Lung (tissue), 12 donors: ENCODE measurements around the gene ERGIC1. TPM values are rescaled to one million over a fixed set of nuclear protein-coding genes. Genes with fewer than 3 reads are reported as not detected.

Experiments
- ATAC-seq: fragments of 200-7000 bp; cut with Tn5 transposase; one replicate; pipeline ENCODE4 v1.9.1; 2020; ENCODE audit warnings: moderate number of reproducible peaks; ENCODE audit not compliant: insufficient read depth, low FRiP score
- DNase-seq, 3 donors: peaks; one replicate each; pipeline ENCODE4 v3.0.0-alpha.2; 2013 to 2017
- H3K27ac ChIP-seq, 2 donors: one replicate each; pipeline ENCODE4 v1.5.1; 2013; ENCODE audit warnings: mild to moderate bottlenecking in 2 of 2, moderate library complexity in 2 of 2, control low read depth in 1 of 2, inconsistent platforms in 1 of 2, low read depth in 1 of 2, low read length in 1 of 2
- H3K27me3 ChIP-seq, 3 donors: one replicate each; pipeline ENCODE4 v1.5.1; 2013; ENCODE audit warnings: low read length in 2 of 3; ENCODE audit not compliant: control insufficient read depth in 3 of 3, insufficient read depth in 3 of 3
- H3K36me3 ChIP-seq, 4 donors: one replicate each; pipeline ENCODE4 v1.5.1; 2013; ENCODE audit warnings: low read length in 4 of 4, mild to moderate bottlenecking in 1 of 4, moderate library complexity in 1 of 4; ENCODE audit not compliant: control insufficient read depth in 4 of 4, insufficient read depth in 4 of 4
- H3K4me1 ChIP-seq, 5 donors: one replicate each; pipeline ENCODE4 v1.5.1; 2013; ENCODE audit warnings: low read length in 5 of 5, mild to moderate bottlenecking in 2 of 5, moderate library complexity in 1 of 5; ENCODE audit not compliant: control insufficient read depth in 5 of 5, insufficient read depth in 5 of 5
- H3K4me3 ChIP-seq: one replicate; pipeline ENCODE4 v1.5.1; 2013; ENCODE audit warnings: mild to moderate bottlenecking, control low read depth, moderate library complexity
- H3K9ac ChIP-seq, 2 donors: one replicate each; pipeline ENCODE4 v1.5.1; 2013; ENCODE audit warnings: low read length in 2 of 2, control low read depth in 1 of 2; ENCODE audit not compliant: insufficient read depth in 1 of 2
- H3K9me3 ChIP-seq, 4 donors: one replicate each; pipeline ENCODE4 v1.5.1; 2013; ENCODE audit warnings: low read length in 3 of 4, mild to moderate bottlenecking in 1 of 4, moderate library complexity in 1 of 4; ENCODE audit not compliant: control insufficient read depth in 4 of 4, insufficient read depth in 3 of 4
- WGBS, 2 donors: extraction: QIAGEN DNeasy Blood & Tissue Kit; methylation state at CpG; one replicate each; pipeline ENCODE4 v1.1.7; 2013; 5-methylcytosine and 5-hydroxymethylcytosine counted together
- polyA plus RNA-seq, 2 donors: library from polyadenylated mRNA; stranded (reverse); fragments of 200-250 nt; gene quantifications; one replicate each; pipeline ENCODE4 v1.2.1, GENCODE V29; 2013
- total RNA-seq, 2 donors: library from RNA; depleted of rRNA in 1 of 2; stranded (reverse); fragments of >200 nt in 1 of 2; gene quantifications; one replicate each; pipeline ENCODE4 v1.2.1, GENCODE V29; 2014 to 2021
- TF ChIP-seq, protein P1 (sequence below): IDR thresholded peaks from 2 replicates; pipeline ENCODE4 v1.5.1; 2012; ENCODE audit warnings: mild to moderate bottlenecking; ENCODE audit errors: control extremely low read depth, extremely low read depth
- donor health status: control.
- donor health status: control.
- donor health status: Bipolar disorder and iron deficiency.
- donor health status: healthy.
- donor health status: DM: yes; HTN: yes; CAD: no.

ERGIC1 gene
- total and polyA plus RNA-seq, 4 donors, result 62.2 to 215 (median 163) TPM

- no peak for ATAC-seq
- TF ChIP-seq, protein P1, sequence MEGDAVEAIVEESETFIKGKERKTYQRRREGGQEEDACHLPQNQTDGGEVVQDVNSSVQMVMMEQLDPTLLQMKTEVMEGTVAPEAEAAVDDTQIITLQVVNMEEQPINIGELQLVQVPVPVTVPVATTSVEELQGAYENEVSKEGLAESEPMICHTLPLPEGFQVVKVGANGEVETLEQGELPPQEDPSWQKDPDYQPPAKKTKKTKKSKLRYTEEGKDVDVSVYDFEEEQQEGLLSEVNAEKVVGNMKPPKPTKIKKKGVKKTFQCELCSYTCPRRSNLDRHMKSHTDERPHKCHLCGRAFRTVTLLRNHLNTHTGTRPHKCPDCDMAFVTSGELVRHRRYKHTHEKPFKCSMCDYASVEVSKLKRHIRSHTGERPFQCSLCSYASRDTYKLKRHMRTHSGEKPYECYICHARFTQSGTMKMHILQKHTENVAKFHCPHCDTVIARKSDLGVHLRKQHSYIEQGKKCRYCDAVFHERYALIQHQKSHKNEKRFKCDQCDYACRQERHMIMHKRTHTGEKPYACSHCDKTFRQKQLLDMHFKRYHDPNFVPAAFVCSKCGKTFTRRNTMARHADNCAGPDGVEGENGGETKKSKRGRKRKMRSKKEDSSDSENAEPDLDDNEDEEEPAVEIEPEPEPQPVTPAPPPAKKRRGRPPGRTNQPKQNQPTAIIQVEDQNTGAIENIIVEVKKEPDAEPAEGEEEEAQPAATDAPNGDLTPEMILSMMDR, result no peak
- Histone ChIP-seq H3K9ac (no peak overlapping the region), H3K4me1 (no peaks in the 10 kb centered on the region), H3K4me3 (no peak overlapping the region), H3K36me3 (peaks cover 0 to 16% (median 11%) of the 10 kb centered on the region in 4 donors), H3K27me3 (no peaks in the 10 kb centered on the region), H3K27ac (no peak overlapping the region), H3K9me3 (no peaks in the 10 kb centered on the region)
- WGBS, 2 donors, result 59 to 76% methylated on average over 4 of the region's 4 CpGs
- no peak for DNase-seq
These were observed 118.0 kb downstream of the ERGIC1 start for GRCh38 chr5:172952034-172952511.

DNA sequence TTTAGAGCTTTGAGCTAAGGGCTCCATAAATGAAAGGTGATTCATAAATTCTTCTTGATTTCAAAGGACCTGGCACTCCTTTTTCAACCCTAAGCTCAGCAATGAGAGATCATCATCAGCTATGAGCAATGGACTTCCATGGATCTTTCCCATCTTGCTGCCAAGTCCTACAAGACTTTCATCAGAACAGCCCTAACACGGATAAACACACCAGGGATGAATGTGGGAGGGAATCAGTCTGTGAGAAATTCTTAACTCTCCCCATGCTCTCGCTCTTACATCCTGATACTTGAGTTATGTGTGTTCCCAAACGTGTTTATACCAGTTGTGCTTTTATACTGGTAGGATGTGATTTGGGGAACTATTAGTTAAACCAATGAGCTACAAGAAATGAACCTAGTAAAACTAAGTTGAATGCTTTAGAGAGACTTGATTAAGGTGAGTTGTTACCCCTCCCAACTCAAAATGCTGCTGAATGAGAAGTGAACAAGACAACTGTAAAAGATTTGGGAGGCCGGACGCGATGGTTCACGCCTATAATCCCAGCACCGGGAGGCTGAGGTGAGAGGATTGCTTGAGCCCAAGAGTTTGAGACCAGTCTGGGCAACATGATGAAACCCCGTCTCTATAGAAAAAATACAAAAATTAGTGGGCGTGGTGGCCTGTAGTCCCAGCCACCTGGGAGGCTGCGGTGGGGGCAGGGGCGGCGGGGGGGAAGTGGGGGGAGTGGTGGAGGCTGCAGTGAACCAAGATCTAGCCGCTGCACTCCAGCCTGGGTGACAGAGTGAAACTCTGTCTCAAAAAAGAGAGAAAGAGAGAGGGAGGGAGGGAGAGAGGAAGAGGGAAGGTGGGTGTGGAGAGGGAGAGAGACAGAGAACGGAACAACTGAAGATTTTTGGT lies 120.0 kb downstream of the ERGIC1 start:
- peaks cover 0 to 5% (median 0%) of the 10 kb centered on the region in 5 donors for H3K4me1 ChIP-seq
- 70 to 74% methylated on average over 15 of the region's 15 CpGs for WGBS, 2 donors
- no peaks in the 10 kb centered on the region for H3K9me3 ChIP-seq
- no peak overlapping the region for H3K4me3 ChIP-seq
- DNase-seq (no peak), ATAC-seq (no peak)
- peaks cover 0 to 13% (median 7%) of the 10 kb centered on the region in 4 donors for H3K36me3 ChIP-seq
- no peak overlapping the region for H3K9ac ChIP-seq
- no peak overlapping the region for H3K27ac ChIP-seq
- no peaks in the 10 kb centered on the region for H3K27me3 ChIP-seq
- TF ChIP-seq, protein P1, result no peak

- H3K27ac ChIP-seq, result peak overlapping the region in 1 of 2 donors; percentile 26
- H3K27me3 ChIP-seq, result no peaks in the 10 kb centered on the region
- no peak overlapping the region for H3K4me3 ChIP-seq
- no peak overlapping the region for H3K9ac ChIP-seq
- no peaks in the 10 kb centered on the region for H3K9me3 ChIP-seq
- H3K36me3 ChIP-seq, result peaks cover 0 to 11% (median 7%) of the 10 kb centered on the region in 4 donors
- ATAC-seq (no peak), DNase-seq (no peak)
- TF ChIP-seq, protein P1, result no peak
- peaks cover 0 to 5% (median 1%) of the 10 kb centered on the region in 5 donors for H3K4me1 ChIP-seq
- 73 to 78% methylated on average over 8 of the region's 8 CpGs for WGBS, 2 donors
These were observed 120.7 kb downstream of the ERGIC1 start for GRCh38 chr5:172954751-172955159.
